Chondrocyte (in vitro differentiated cells): ENCODE data around the gene GALNT2. TPM values are rescaled to one million over a fixed set of nuclear protein-coding genes. Genes with fewer than 3 reads are reported as not detected.

Experiments
- DNase-seq: peaks from one replicate; pipeline ENCODE4 v3.0.0; 2021; ENCODE audit warnings: mixed read lengths, low spot score
- H3K27ac Mint-ChIP-seq: one replicate; pipeline ENCODE4 v1.8.0; 2021; ENCODE audit warnings: mild to moderate bottlenecking, moderate library complexity, mixed read lengths; ENCODE audit not compliant: unreplicated experiment
- H3K27me3 Mint-ChIP-seq: 2 replicates; pipeline ENCODE4 v1.8.0; 2021; ENCODE audit warnings: low read depth, mixed read lengths
- H3K36me3 Mint-ChIP-seq: 2 replicates; pipeline ENCODE4 v1.8.0; 2021; ENCODE audit warnings: low read depth, mixed read lengths
- H3K4me1 Mint-ChIP-seq: 2 replicates; pipeline ENCODE4 v1.8.0; 2021; ENCODE audit warnings: low read depth, mild to moderate bottlenecking, mixed read lengths
- H3K4me3 Mint-ChIP-seq: one replicate; pipeline ENCODE4 v1.8.0; 2021; ENCODE audit warnings: mild to moderate bottlenecking, moderate library complexity, mixed read lengths; ENCODE audit not compliant: unreplicated experiment
- H3K9me3 Mint-ChIP-seq: 2 replicates; pipeline ENCODE4 v1.8.0; 2021; ENCODE audit warnings: low read depth, mixed read lengths
- total RNA-seq: library from RNA; stranded (reverse); gene quantifications from 3 replicates; pipeline ENCODE4 v1.2.1, GENCODE V29; 2021
- TF ChIP-seq, protein P1 (sequence below): fragments of 200-600 bp; sonication (generic); IDR thresholded peaks from 2 replicates; pipeline ENCODE4 v1.5.0; 2021; ENCODE audit warnings: antibody characterized with exemption, mild to moderate bottlenecking, moderate library complexity

Gene GALNT2
- total RNA-seq, 1 donor from 2014 or later = 223 TPM

- TF ChIP-seq, protein P1, sequence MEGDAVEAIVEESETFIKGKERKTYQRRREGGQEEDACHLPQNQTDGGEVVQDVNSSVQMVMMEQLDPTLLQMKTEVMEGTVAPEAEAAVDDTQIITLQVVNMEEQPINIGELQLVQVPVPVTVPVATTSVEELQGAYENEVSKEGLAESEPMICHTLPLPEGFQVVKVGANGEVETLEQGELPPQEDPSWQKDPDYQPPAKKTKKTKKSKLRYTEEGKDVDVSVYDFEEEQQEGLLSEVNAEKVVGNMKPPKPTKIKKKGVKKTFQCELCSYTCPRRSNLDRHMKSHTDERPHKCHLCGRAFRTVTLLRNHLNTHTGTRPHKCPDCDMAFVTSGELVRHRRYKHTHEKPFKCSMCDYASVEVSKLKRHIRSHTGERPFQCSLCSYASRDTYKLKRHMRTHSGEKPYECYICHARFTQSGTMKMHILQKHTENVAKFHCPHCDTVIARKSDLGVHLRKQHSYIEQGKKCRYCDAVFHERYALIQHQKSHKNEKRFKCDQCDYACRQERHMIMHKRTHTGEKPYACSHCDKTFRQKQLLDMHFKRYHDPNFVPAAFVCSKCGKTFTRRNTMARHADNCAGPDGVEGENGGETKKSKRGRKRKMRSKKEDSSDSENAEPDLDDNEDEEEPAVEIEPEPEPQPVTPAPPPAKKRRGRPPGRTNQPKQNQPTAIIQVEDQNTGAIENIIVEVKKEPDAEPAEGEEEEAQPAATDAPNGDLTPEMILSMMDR = no peak
These were observed 217.9 kb downstream of the GALNT2 start for GRCh38 chr1:230284891-230285290.

GRCh38 chr1:230285351-230285750 lies 218.3 kb downstream of the GALNT2 start:
- H3K4me3 Mint-ChIP-seq = no peak overlapping the region
- no peak overlapping the region for H3K27ac Mint-ChIP-seq
- DNase-seq = peak; percentile 53
- no peaks in the 10 kb centered on the region for H3K27me3 Mint-ChIP-seq
- H3K4me1 Mint-ChIP-seq = no peaks in the 10 kb centered on the region
- no peaks in the 10 kb centered on the region for H3K9me3 Mint-ChIP-seq
- TF ChIP-seq, protein P1 = no peak
- H3K36me3 Mint-ChIP-seq = peaks cover 10% of the 10 kb centered on the region

More at GRCh38 chr1:230284891-230285290, 217.9 kb downstream of the GALNT2 start:
- no peaks in the 10 kb centered on the region for H3K9me3 Mint-ChIP-seq
- peaks cover 11% of the 10 kb centered on the region for H3K36me3 Mint-ChIP-seq
- H3K27me3 Mint-ChIP-seq = no peaks in the 10 kb centered on the region
- no peak overlapping the region for H3K4me3 Mint-ChIP-seq
- no peak overlapping the region for H3K27ac Mint-ChIP-seq
- DNase-seq = peak; percentile 36
- no peaks in the 10 kb centered on the region for H3K4me1 Mint-ChIP-seq

GRCh38 chr1:230286166-230286889 lies 219.3 kb downstream of the GALNT2 start:
- Mint-ChIP-seq H3K36me3 (peaks cover 7% of the 10 kb centered on the region), H3K4me1 (no peaks in the 10 kb centered on the region), H3K27me3 (peaks cover 2% of the 10 kb centered on the region), H3K4me3 (no peak overlapping the region), H3K9me3 (no peaks in the 10 kb centered on the region), H3K27ac (no peak overlapping the region)
- TF ChIP-seq, protein P1 = no peak
- DNase-seq = peak; percentile 59

- Mint-ChIP-seq H3K27me3 (peaks cover 3% of the 10 kb centered on the region), H3K4me1 (no peaks in the 10 kb centered on the region), H3K4me3 (no peak overlapping the region), H3K36me3 (peaks cover 7% of the 10 kb centered on the region), H3K27ac (no peak overlapping the region), H3K9me3 (no peaks in the 10 kb centered on the region)
- TF ChIP-seq, protein P1 = no peak
- DNase-seq = peak; percentile 58
These were observed 219.8 kb downstream of the GALNT2 start for GRCh38 chr1:230286890-230287269.

GRCh38 chr1:230287674-230288315 lies 220.8 kb downstream of the GALNT2 start:
- peaks cover 6% of the 10 kb centered on the region for H3K36me3 Mint-ChIP-seq
- H3K9me3 Mint-ChIP-seq = no peaks in the 10 kb centered on the region
- peak; percentile 83 for DNase-seq
- no peak overlapping the region for H3K27ac Mint-ChIP-seq
- H3K4me3 Mint-ChIP-seq = no peak overlapping the region
- TF ChIP-seq, protein P1 = no peak
- H3K27me3 Mint-ChIP-seq = peaks cover 8% of the 10 kb centered on the region
- no peaks in the 10 kb centered on the region for H3K4me1 Mint-ChIP-seq
